ENCODE measurements around the gene SLC4A8. TPM values are rescaled to one million over a fixed set of nuclear protein-coding genes. Genes with fewer than 3 reads are reported as not detected.

Gene SLC4A8
- total RNA-seq, 1 donor from 2014 or later = 5.2 TPM

GRCh38 chr12:51424094-51424661, 453 bp upstream of the SLC4A8 start:
- intact Hi-C loops (cut with micrococcal nuclease) = loop anchor here (1.0 to 5.0 kb wide), 6 partner anchors 33 to 598 kb away; partner anchors contain the start of genes GALNT6 and SCN8A
- DNase-seq = no peak
- Mint-ChIP-seq H3K36me3 (ENCODE audit: low read depth) (no peaks in the 10 kb centered on the region), H3K4me3 (peak overlapping the region; percentile 83), H3K4me1 (peaks cover 12% of the 10 kb centered on the region), H3K27ac (peak overlapping the region; percentile 25), H3K27me3 (no peaks in the 10 kb centered on the region), H3K9me3 (no peaks in the 10 kb centered on the region)
- ChIA-PET CTCF (interaction anchor here (0.5 to 3.1 kb wide), 5 partner anchors 25 to 921 kb away, joined by 3 to 16 read pairs (median 3); no protein-coding TSS in a partner anchor), POLR2A (interaction anchor here (0.7 kb wide), 2 partner anchors 32 to 49 kb away, joined by 3 to 5 read pairs; no protein-coding TSS in a partner anchor)
- TF ChIP-seq CTCF (IDR thresholded peaks at IDR 0.05) = no peak
- ATAC-seq (ENCODE audit: low read depth) = no peak

- Mint-ChIP-seq H3K4me1 (peaks cover 31% of the 10 kb centered on the region), H3K27ac (no peak overlapping the region), H3K27me3 (no peaks in the 10 kb centered on the region), H3K36me3 (ENCODE audit: low read depth) (no peaks in the 10 kb centered on the region), H3K9me3 (no peaks in the 10 kb centered on the region), H3K4me3 (no peak overlapping the region)
- ChIA-PET POLR2A (no interaction called here), CTCF (interaction anchor here (2.5 kb wide), 1 partner anchor 103 kb away, joined by 8 read pairs; no protein-coding TSS in a partner anchor)
- intact Hi-C loops (cut with micrococcal nuclease) = no loop called here
- DNase-seq = no peak
- no peak for TF ChIP-seq CTCF (IDR thresholded peaks at IDR 0.05)
- no peak for ATAC-seq (ENCODE audit: low read depth)
These were observed 3.6 kb downstream of the SLC4A8 start for GRCh38 chr12:51428256-51428655.

GRCh38 chr12:51429700-51430099, 5.1 kb downstream of the SLC4A8 start:
- ChIA-PET CTCF (interaction anchor here (1.3 to 2.5 kb wide), 2 partner anchors 36 to 102 kb away, joined by 3 to 8 read pairs; no protein-coding TSS in a partner anchor), POLR2A (no interaction called here)
- Mint-ChIP-seq H3K27me3 (no peaks in the 10 kb centered on the region), H3K9me3 (no peaks in the 10 kb centered on the region), H3K27ac (no peak overlapping the region), H3K4me3 (no peak overlapping the region), H3K4me1 (peaks cover 27% of the 10 kb centered on the region), H3K36me3 (ENCODE audit: low read depth) (no peaks in the 10 kb centered on the region)
- intact Hi-C loops (cut with micrococcal nuclease) = no loop called here
- ATAC-seq (ENCODE audit: low read depth) (no peak), DNase-seq (no peak)
- no peak for TF ChIP-seq CTCF (IDR thresholded peaks at IDR 0.05)

GRCh38 chr12:51430196-51430895, 5.7 kb downstream of the SLC4A8 start:
- DNase-seq = no peak
- CTCF ChIA-PET = interaction anchor here (1.3 kb wide), 1 partner anchor 37 kb away, joined by 3 read pairs; no protein-coding TSS in a partner anchor
- ATAC-seq (ENCODE audit: low read depth) = no peak
- peaks cover 24% of the 10 kb centered on the region for H3K4me1 Mint-ChIP-seq
- no peaks in the 10 kb centered on the region for H3K36me3 Mint-ChIP-seq (ENCODE audit: low read depth)
- no peak overlapping the region for H3K27ac Mint-ChIP-seq
- intact Hi-C loops (cut with micrococcal nuclease) = no loop called here
- no peaks in the 10 kb centered on the region for H3K9me3 Mint-ChIP-seq
- H3K27me3 Mint-ChIP-seq = no peaks in the 10 kb centered on the region
- no peak overlapping the region for H3K4me3 Mint-ChIP-seq
- POLR2A ChIA-PET = no interaction called here
- no peak for TF ChIP-seq CTCF (IDR thresholded peaks at IDR 0.05)

GRCh38 chr12:51432921-51433320, 8.3 kb downstream of the SLC4A8 start:
- CTCF ChIA-PET = no interaction called here
- no peak overlapping the region for H3K4me3 Mint-ChIP-seq
- no peaks in the 10 kb centered on the region for H3K9me3 Mint-ChIP-seq
- peaks cover 23% of the 10 kb centered on the region for H3K4me1 Mint-ChIP-seq
- POLR2A ChIA-PET = no interaction called here
- ATAC-seq (ENCODE audit: low read depth) (no peak), DNase-seq (no peak)
- H3K27me3 Mint-ChIP-seq = no peaks in the 10 kb centered on the region
- no peak overlapping the region for H3K27ac Mint-ChIP-seq
- TF ChIP-seq CTCF (IDR thresholded peaks at IDR 0.05) = no peak
- intact Hi-C loops (cut with micrococcal nuclease) = no loop called here
- no peaks in the 10 kb centered on the region for H3K36me3 Mint-ChIP-seq (ENCODE audit: low read depth)

Measured in activated B cell treated with CpG ODN at 0.5 μM for 24 hours (primary cell).